ENCODE results near the gene MTCL1.
"Not testable (repeated sequence)": the region's sequence is repeated elsewhere in the genome, so short reads cannot be mapped to it uniquely, and the experiment has no call there.

MTCL1 gene

GRCh38 chr18:8752329-8752728 is 47.0 kb downstream of the MTCL1 start:
- Histone ChIP-seq H3K9ac (ENCODE audit: low read depth, low read length) (no peak overlapping the region), H3K9me3 (ENCODE audit: control insufficient read depth, insufficient read depth, low read length) (no peaks in the 10 kb centered on the region), H3K4me1 (ENCODE audit: insufficient read depth, low read length) (no peaks in the 10 kb centered on the region), H3K36me3 (ENCODE audit: insufficient read depth, low read length) (no peaks in the 10 kb centered on the region; the same call in 1 of the 2 replicates)

- H3K4me1 ChIP-seq (ENCODE audit: insufficient read depth, low read length): no peaks in the 10 kb centered on the region
- no peak overlapping the region for H3K9ac ChIP-seq (ENCODE audit: low read depth, low read length)
- peaks cover 4% of the 10 kb centered on the region; the same call in 1 of the 2 replicates for H3K36me3 ChIP-seq (ENCODE audit: insufficient read depth, low read length)
- H3K9me3 ChIP-seq (ENCODE audit: control insufficient read depth, insufficient read depth, low read length): peaks cover under 1% of the 10 kb centered on the region; the same call in 1 of the 2 replicates
These were observed 49.9 kb downstream of the MTCL1 start for GRCh38 chr18:8754995-8755960.

- peaks cover 11% of the 10 kb centered on the region for H3K9me3 ChIP-seq (ENCODE audit: control insufficient read depth, insufficient read depth, low read length)
- H3K4me1 ChIP-seq (ENCODE audit: insufficient read depth, low read length): no peaks in the 10 kb centered on the region
- H3K36me3 ChIP-seq (ENCODE audit: insufficient read depth, low read length): peaks cover 4% of the 10 kb centered on the region; the same call in 1 of the 2 replicates
- H3K9ac ChIP-seq (ENCODE audit: low read depth, low read length): no peak overlapping the region
These were observed 51.2 kb downstream of the MTCL1 start for GRCh38 chr18:8756571-8756970.

GRCh38 chr18:8757396-8757997 is 52.1 kb downstream of the MTCL1 start:
- H3K36me3 ChIP-seq (ENCODE audit: insufficient read depth, low read length): peaks cover 9% of the 10 kb centered on the region
- H3K9me3 ChIP-seq (ENCODE audit: control insufficient read depth, insufficient read depth, low read length): peaks cover 15% of the 10 kb centered on the region
- H3K9ac ChIP-seq (ENCODE audit: low read depth, low read length): no peak overlapping the region
- no peaks in the 10 kb centered on the region for H3K4me1 ChIP-seq (ENCODE audit: insufficient read depth, low read length)

GRCh38 chr18:8758466-8758865 is 53.1 kb downstream of the MTCL1 start:
- no peaks in the 10 kb centered on the region for H3K4me1 ChIP-seq (ENCODE audit: insufficient read depth, low read length)
- no peak overlapping the region for H3K9ac ChIP-seq (ENCODE audit: low read depth, low read length)
- H3K36me3 ChIP-seq (ENCODE audit: insufficient read depth, low read length): peaks cover 16% of the 10 kb centered on the region
- peaks cover 15% of the 10 kb centered on the region for H3K9me3 ChIP-seq (ENCODE audit: control insufficient read depth, insufficient read depth, low read length)

- Histone ChIP-seq H3K4me1 (ENCODE audit: insufficient read depth, low read length) (no peaks in the 10 kb centered on the region), H3K36me3 (ENCODE audit: insufficient read depth, low read length) (peaks cover 19% of the 10 kb centered on the region), H3K9me3 (ENCODE audit: control insufficient read depth, insufficient read depth, low read length) (peaks cover 15% of the 10 kb centered on the region), H3K9ac (ENCODE audit: low read depth, low read length) (no peak overlapping the region)
These were observed 55.6 kb downstream of the MTCL1 start for GRCh38 chr18:8760984-8761383.

- not testable (repeated sequence) for H3K9ac ChIP-seq (ENCODE audit: low read depth, low read length); H3K4me1 ChIP-seq (ENCODE audit: insufficient read depth, low read length)
- Histone ChIP-seq H3K36me3 (ENCODE audit: insufficient read depth, low read length) (peaks cover 19% of the 10 kb centered on the region), H3K9me3 (ENCODE audit: control insufficient read depth, insufficient read depth, low read length) (peaks cover 15% of the 10 kb centered on the region)
These were observed 56.2 kb downstream of the MTCL1 start for GRCh38 chr18:8761535-8761934.

GRCh38 chr18:8762968-8763367 is 57.6 kb downstream of the MTCL1 start:
- Histone ChIP-seq H3K36me3 (ENCODE audit: insufficient read depth, low read length) (peaks cover 19% of the 10 kb centered on the region), H3K9ac (ENCODE audit: low read depth, low read length) (no peak overlapping the region)

GRCh38 chr18:8763611-8764010 is 58.3 kb downstream of the MTCL1 start:
- peaks cover 15% of the 10 kb centered on the region for H3K9me3 ChIP-seq (ENCODE audit: control insufficient read depth, insufficient read depth, low read length)
- no peak overlapping the region for H3K9ac ChIP-seq (ENCODE audit: low read depth, low read length)
- H3K4me1 ChIP-seq (ENCODE audit: insufficient read depth, low read length): 0 out of 2 replicates have a peak, but pooled peaks cover 6% of the 10 kb centered on the region
- H3K36me3 ChIP-seq (ENCODE audit: insufficient read depth, low read length): peaks cover 15% of the 10 kb centered on the region

More at GRCh38 chr18:8762968-8763367, 57.6 kb downstream of the MTCL1 start:
- H3K9me3 ChIP-seq (ENCODE audit: control insufficient read depth, insufficient read depth, low read length): peaks cover 15% of the 10 kb centered on the region
- H3K4me1 ChIP-seq (ENCODE audit: insufficient read depth, low read length): 0 out of 2 replicates have a peak, but pooled peaks cover 6% of the 10 kb centered on the region

GRCh38 chr18:8765783-8766463 is 60.6 kb downstream of the MTCL1 start:
- H3K4me1 ChIP-seq (ENCODE audit: insufficient read depth, low read length): 0 out of 2 replicates have a peak, but pooled peaks cover 6% of the 10 kb centered on the region
- peaks cover 15% of the 10 kb centered on the region for H3K36me3 ChIP-seq (ENCODE audit: insufficient read depth, low read length)
- no peak overlapping the region for H3K9ac ChIP-seq (ENCODE audit: low read depth, low read length)
- H3K9me3 ChIP-seq (ENCODE audit: control insufficient read depth, insufficient read depth, low read length): peaks cover 10% of the 10 kb centered on the region

- H3K36me3 ChIP-seq (ENCODE audit: insufficient read depth, low read length): peaks cover 15% of the 10 kb centered on the region
These were observed 61.4 kb downstream of the MTCL1 start for GRCh38 chr18:8766559-8767293.

GRCh38 chr18:8767340-8767739 is 62.0 kb downstream of the MTCL1 start:
- no peak overlapping the region for H3K9ac ChIP-seq (ENCODE audit: low read depth, low read length)
- no peaks in the 10 kb centered on the region for H3K9me3 ChIP-seq (ENCODE audit: control insufficient read depth, insufficient read depth, low read length)
- peaks cover 14% of the 10 kb centered on the region; the same call in 1 of the 2 replicates for H3K4me1 ChIP-seq (ENCODE audit: insufficient read depth, low read length)
- peaks cover 11% of the 10 kb centered on the region for H3K36me3 ChIP-seq (ENCODE audit: insufficient read depth, low read length)

More at GRCh38 chr18:8766559-8767293, 61.4 kb downstream of the MTCL1 start:
- H3K4me1 ChIP-seq (ENCODE audit: insufficient read depth, low read length): peaks cover 9% of the 10 kb centered on the region; the same call in 1 of the 2 replicates
- peaks cover 2% of the 10 kb centered on the region; the same call in 1 of the 2 replicates for H3K9me3 ChIP-seq (ENCODE audit: control insufficient read depth, insufficient read depth, low read length)
- H3K9ac ChIP-seq (ENCODE audit: low read depth, low read length): no peak overlapping the region

GRCh38 chr18:8769509-8770095 is 64.2 kb downstream of the MTCL1 start:
- no peak overlapping the region for H3K9ac ChIP-seq (ENCODE audit: low read depth, low read length)
- H3K4me1 ChIP-seq (ENCODE audit: insufficient read depth, low read length): peaks cover 17% of the 10 kb centered on the region
- H3K9me3 ChIP-seq (ENCODE audit: control insufficient read depth, insufficient read depth, low read length): no peaks in the 10 kb centered on the region
- H3K36me3 ChIP-seq (ENCODE audit: insufficient read depth, low read length): no peaks in the 10 kb centered on the region
